ENCODE results near the gene RNASEH1. TPM values are rescaled to one million over a fixed set of nuclear protein-coding genes. Genes with fewer than 3 reads are reported as not detected.

RNASEH1 gene
- total and polyA plus RNA-seq, 11 donors: 12.8 to 31.4 (median 20.0) TPM

DNA sequence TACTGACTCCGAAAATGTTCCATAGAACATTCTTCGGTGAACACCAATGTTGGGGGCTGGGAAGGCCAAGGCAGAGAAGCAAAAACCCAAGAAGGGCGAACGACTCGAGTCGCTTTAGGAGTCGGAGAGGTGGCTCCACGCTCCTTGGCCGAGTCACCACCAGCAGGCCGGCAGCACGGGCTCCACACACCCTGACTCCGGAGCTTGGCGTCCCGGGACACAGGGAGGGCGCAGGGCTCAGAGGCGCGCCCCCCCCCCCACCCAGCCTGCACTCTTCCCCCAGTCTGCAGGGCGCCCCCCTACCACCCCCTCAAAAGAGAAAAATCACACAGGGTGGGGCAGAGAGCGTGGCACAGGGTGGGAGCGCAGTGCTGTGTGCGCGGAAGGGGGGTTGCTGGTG, 31.3 kb downstream of the RNASEH1 start:
- Histone ChIP-seq H3K4me1 (peaks cover 0 to 38% (median 28%) of the 10 kb centered on the region in 12 donors), H3K9me3 (no peaks in the 10 kb centered on the region), H3K27ac (no peak overlapping the region), H3K36me3 (peaks cover 0 to 8% (median under 1%) of the 10 kb centered on the region in 9 donors), H3K4me3 (no peak overlapping the region), H3K27me3 (no peaks in the 10 kb centered on the region)
- 92 to 95% (median 93%) methylated on average over 17 to 22 of the region's 22 CpGs for WGBS, 4 donors
- no peak for TF ChIP-seq POLR2A (IDR thresholded peaks at IDR 0.05)
- TF ChIP-seq, protein P1, sequence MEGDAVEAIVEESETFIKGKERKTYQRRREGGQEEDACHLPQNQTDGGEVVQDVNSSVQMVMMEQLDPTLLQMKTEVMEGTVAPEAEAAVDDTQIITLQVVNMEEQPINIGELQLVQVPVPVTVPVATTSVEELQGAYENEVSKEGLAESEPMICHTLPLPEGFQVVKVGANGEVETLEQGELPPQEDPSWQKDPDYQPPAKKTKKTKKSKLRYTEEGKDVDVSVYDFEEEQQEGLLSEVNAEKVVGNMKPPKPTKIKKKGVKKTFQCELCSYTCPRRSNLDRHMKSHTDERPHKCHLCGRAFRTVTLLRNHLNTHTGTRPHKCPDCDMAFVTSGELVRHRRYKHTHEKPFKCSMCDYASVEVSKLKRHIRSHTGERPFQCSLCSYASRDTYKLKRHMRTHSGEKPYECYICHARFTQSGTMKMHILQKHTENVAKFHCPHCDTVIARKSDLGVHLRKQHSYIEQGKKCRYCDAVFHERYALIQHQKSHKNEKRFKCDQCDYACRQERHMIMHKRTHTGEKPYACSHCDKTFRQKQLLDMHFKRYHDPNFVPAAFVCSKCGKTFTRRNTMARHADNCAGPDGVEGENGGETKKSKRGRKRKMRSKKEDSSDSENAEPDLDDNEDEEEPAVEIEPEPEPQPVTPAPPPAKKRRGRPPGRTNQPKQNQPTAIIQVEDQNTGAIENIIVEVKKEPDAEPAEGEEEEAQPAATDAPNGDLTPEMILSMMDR (IDR thresholded peaks at IDR 0.05): no peak
- DNase-seq (no peak), ATAC-seq (no peak)
- intact Hi-C loops (cut with DNase I): no loop called here

DNA sequence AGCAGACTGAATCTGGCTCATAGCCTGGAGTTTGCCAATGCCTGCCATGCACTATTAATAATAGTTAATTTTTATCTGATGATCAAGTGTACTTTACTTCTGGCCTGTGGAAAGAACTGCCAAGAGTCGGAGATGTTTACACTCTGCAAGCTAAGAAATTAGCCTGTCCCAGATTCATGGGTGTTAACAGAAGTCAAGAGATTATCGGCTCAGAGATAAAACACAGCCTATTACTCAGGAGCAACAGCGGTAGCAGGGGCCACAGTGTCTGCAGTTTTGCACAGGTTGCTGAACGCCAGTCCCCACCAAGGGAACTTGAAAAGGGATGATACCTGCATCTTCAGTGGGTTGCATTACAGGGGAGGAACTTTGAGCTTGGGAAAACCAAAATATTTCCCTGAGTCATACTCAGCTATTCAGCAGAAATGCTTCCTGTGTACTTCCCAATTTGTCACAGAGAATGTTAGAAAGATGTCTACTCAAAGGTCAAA, 34.5 kb downstream of the RNASEH1 start:
- peak overlapping the region; percentile 16 to 78 (median 68) for H3K27ac ChIP-seq
- intact Hi-C loops (cut with DNase I): loop anchor here in 1 of 10 donors (5.0 kb wide), 1 partner anchor 51 kb away; no protein-coding TSS in a partner anchor

GRCh38 chr2:3522961-3523421, 35.1 kb downstream of the RNASEH1 start:
- Histone ChIP-seq H3K4me1 (peaks cover 0 to 62% (median 46%) of the 10 kb centered on the region in 12 donors), H3K9me3 (no peaks in the 10 kb centered on the region), H3K36me3 (no peaks in the 10 kb centered on the region), H3K4me3 (peak overlapping the region in 2 of 12 donors; percentile 0 to 5), H3K27ac (peak overlapping the region; percentile 16 to 78 (median 68)), H3K27me3 (no peaks in the 10 kb centered on the region)
- no peak for TF ChIP-seq POLR2A (IDR thresholded peaks at IDR 0.05)
- TF ChIP-seq, protein P1 (IDR thresholded peaks at IDR 0.05): no peak
- 36 to 55% (median 41%) methylated on average over 13 of the region's 13 CpGs for WGBS, 4 donors
- ATAC-seq (no peak), DNase-seq (no peak)
- intact Hi-C loops (cut with DNase I): loop anchor here in 1 of 10 donors (5.0 kb wide), 1 partner anchor 51 kb away; no protein-coding TSS in a partner anchor

More for the DNA sequence above, 34.5 kb downstream of the RNASEH1 start:
- Histone ChIP-seq H3K9me3 (no peaks in the 10 kb centered on the region), H3K27me3 (no peaks in the 10 kb centered on the region), H3K4me3 (peak overlapping the region in 1 of 12 donors; percentile 5), H3K36me3 (no peaks in the 10 kb centered on the region), H3K4me1 (peaks cover 0 to 60% (median 44%) of the 10 kb centered on the region in 12 donors)
- DNase-seq: no peak
- no peak for ATAC-seq
- WGBS, 4 donors: 32 to 57% (median 39%) methylated on average over 4 of the region's 4 CpGs
- no peak for TF ChIP-seq POLR2A (IDR thresholded peaks at IDR 0.05)
- TF ChIP-seq, protein P1 (IDR thresholded peaks at IDR 0.05): no peak

- H3K27me3 ChIP-seq: no peaks in the 10 kb centered on the region
- H3K4me3 ChIP-seq: peak overlapping the region in 4 of 12 donors; percentile 82 to 91 (median 87)
- ATAC-seq: no peak
- TF ChIP-seq POLR2A (IDR thresholded peaks at IDR 0.05): no peak
- TF ChIP-seq, protein P1 (IDR thresholded peaks at IDR 0.05): no peak
- peaks cover 0 to 71% (median 53%) of the 10 kb centered on the region in 12 donors for H3K4me1 ChIP-seq
- H3K36me3 ChIP-seq: peaks cover 0 to 9% (median 0%) of the 10 kb centered on the region in 9 donors
- no peak for DNase-seq
- peak overlapping the region in 4 of 12 donors; percentile 2 to 99 (median 34) for H3K27ac ChIP-seq
- intact Hi-C loops (cut with DNase I): loop anchor here in 1 of 10 donors (5.0 kb wide), 1 partner anchor 48 kb away; no protein-coding TSS in a partner anchor
- WGBS, 4 donors: 93 to 94% (median 94%) methylated on average over 6 of the region's 6 CpGs
- H3K9me3 ChIP-seq: no peaks in the 10 kb centered on the region
Measured at GRCh38 chr2:3520591-3520990, 37.5 kb downstream of the RNASEH1 start.
